Endothelial cell of umbilical vein (primary cell): Measurements from ENCODE around the gene TCF7. TPM values are rescaled to one million over a fixed set of nuclear protein-coding genes. Genes with fewer than 3 reads are reported as not detected.

ENCODE experiments used
- BruUV-seq: library from RNA; stranded (reverse); fragments of 400-500 nt; replicated peaks from 2 replicates; lab custom pipeline; 2021; lab: Mats Ljungman, UMichigan
- CTCF ChIA-PET: fragments of 300-600, 350-600 bp; sonication (Branson Sonifier 250); formaldehyde crosslinking; loops from one replicate; lab custom pipeline; 2021; ENCODE audit warnings: antibody characterized with exemption, inconsistent platforms; lab: Charles Lee
- POLR2A ChIA-PET: fragments of 300-600, 350-600 bp; sonication (Branson Sonifier 250); formaldehyde crosslinking; loops from one replicate; lab custom pipeline; 2021; ENCODE audit warnings: antibody characterized with exemption, inconsistent platforms; lab: Charles Lee
- DNase-seq: peaks from one replicate; pipeline ENCODE4 v3.0.0-alpha.2; 2011; ENCODE audit warnings: low read depth, low spot score
- FAIRE-seq: peaks from 2 replicates; lab custom pipeline; 2011; peaks lifted over from hg19 to GRCh38; lab: Jason Lieb, UNC
- H2AFZ ChIP-seq: 2 replicates; pipeline ENCODE4 v1.6.0; 2012; ENCODE audit warnings: low read depth, low read length, control low read depth, inconsistent platforms
- H3K27ac ChIP-seq: 2 replicates; pipeline ENCODE4 v1.5.1; 2011; ENCODE audit warnings: low read depth, mild to moderate bottlenecking, control low read depth, low read length, moderate library complexity; ENCODE audit not compliant: insufficient read depth
- H3K27me3 ChIP-seq, 2 experiments: 2 replicates each; pipeline versions ENCODE4 v1.6.0 to v1.6.1; 2011; ENCODE audit warnings: low read length in 2 of 2, mixed read lengths in 1 of 2; ENCODE audit not compliant: control insufficient read depth in 2 of 2, insufficient read depth in 2 of 2
- H3K36me3 ChIP-seq, 2 experiments: 2 replicates in 1 of 2; 3 replicates in 1 of 2; pipeline ENCODE4 v1.5.1; 2011; ENCODE audit warnings: low read length in 2 of 2, mild to moderate bottlenecking in 1 of 2, moderate library complexity in 1 of 2; ENCODE audit not compliant: control insufficient read depth in 2 of 2, insufficient read depth in 2 of 2; ENCODE audit errors: extremely low read depth in 1 of 2
- H3K4me1 ChIP-seq: 3 replicates; pipeline ENCODE4 v1.5.1; 2011; ENCODE audit warnings: mild to moderate bottlenecking, low read length; ENCODE audit not compliant: control insufficient read depth, insufficient read depth; ENCODE audit errors: extremely low read depth
- H3K4me2 ChIP-seq: 2 replicates; pipeline ENCODE4 v1.6.1; 2011; ENCODE audit warnings: low read length, control low read depth, mixed read lengths; ENCODE audit not compliant: insufficient read depth
- H3K4me3 ChIP-seq, 3 experiments: fragments of 200-600 bp in 1 of 3; sonication (generic), shearing (Covaris generic) in 1 of 3; replicated peaks in 1 of 3; 2 replicates each; pipeline ENCODE4 v1.5.1; 2011 to 2016; ENCODE audit warnings: control low read depth in 3 of 3, low read length in 3 of 3, mild to moderate bottlenecking in 2 of 3, inconsistent platforms in 1 of 3, low read depth in 1 of 3, moderate library complexity in 1 of 3; ENCODE audit not compliant: insufficient read depth in 1 of 3
- H3K79me2 ChIP-seq: 2 replicates; pipeline ENCODE4 v1.6.0; 2012; ENCODE audit warnings: low read length, inconsistent platforms; ENCODE audit not compliant: control insufficient read depth, insufficient read depth
- H3K9ac ChIP-seq: replicated peaks from 2 replicates; pipeline ENCODE3; 2011; ENCODE audit warnings: low read length, control low read depth; ENCODE audit not compliant: insufficient read depth; ENCODE audit errors: extremely low read depth
- H3K9me1 ChIP-seq: replicated peaks from 3 replicates; pipeline ENCODE4 v1.6.0; 2011; ENCODE audit warnings: mild to moderate bottlenecking, low read length; ENCODE audit not compliant: control insufficient read depth, insufficient read depth; ENCODE audit errors: extremely low read depth
- H3K9me3 ChIP-seq: replicated peaks from 2 replicates; pipeline ENCODE4 v1.5.1; 2012; ENCODE audit warnings: low read length, inconsistent platforms; ENCODE audit not compliant: control insufficient read depth, insufficient read depth
- H4K20me1 ChIP-seq: replicated peaks from 2 replicates; pipeline ENCODE3; 2011; ENCODE audit warnings: mild to moderate bottlenecking, low read length; ENCODE audit not compliant: control insufficient read depth, insufficient read depth; ENCODE audit errors: extremely low read depth
- EZH2 ChIP-seq: IDR thresholded peaks from 2 replicates; pipeline ENCODE4 v1.6.1; 2012; ENCODE audit warnings: borderline replicate concordance, low read depth, mild to moderate bottlenecking, moderate library complexity, low read length, inconsistent platforms; ENCODE audit not compliant: severe bottlenecking
- FOS ChIP-seq: IDR thresholded peaks from 2 replicates; pipeline ENCODE4 v1.6.1; 2011; ENCODE audit warnings: mild to moderate bottlenecking, low read length, moderate library complexity, borderline replicate concordance; ENCODE audit not compliant: insufficient read depth
- GATA2 ChIP-seq: IDR thresholded peaks from 2 replicates; pipeline ENCODE4 v1.7.0; 2011; ENCODE audit warnings: low read depth, mild to moderate bottlenecking, moderate library complexity, mixed read lengths, low read length; ENCODE audit not compliant: insufficient read length, insufficient read depth
- JUN ChIP-seq: IDR thresholded peaks from 2 replicates; pipeline ENCODE4 v1.6.1; 2011; ENCODE audit warnings: borderline replicate concordance, low read depth; ENCODE audit not compliant: insufficient read length, insufficient read depth
- MYC ChIP-seq: IDR thresholded peaks from one replicate; pipeline ENCODE4 v1.6.1; 2011; ENCODE audit warnings: mild to moderate bottlenecking, low read depth, low read length
- POLR2A ChIP-seq: IDR thresholded peaks from 2 replicates; pipeline ENCODE4 v1.6.1; 2012; ENCODE audit warnings: low read depth, mild to moderate bottlenecking, control low read depth, low read length
- POLR2AphosphoS5 ChIP-seq: IDR thresholded peaks from 2 replicates; pipeline ENCODE4 v1.6.1; 2012; ENCODE audit warnings: low read depth, mild to moderate bottlenecking, control low read depth, low read length, moderate library complexity; ENCODE audit not compliant: insufficient read depth
- dilution Hi-C: fragments of 300-500 bp; cut with MboI; formaldehyde crosslinking; loops from one replicate; pipeline ENCODE4 v1.15.0; 2019; ENCODE audit warnings: low sequenced_read_pairs; ENCODE audit not compliant: extremely low pct_ligation_motif_present
- intact Hi-C: fragments of 100-400 bp; cut with micrococcal nuclease; formaldehyde crosslinking; loops from one replicate; pipeline ENCODE4 v1.10.0; 2022
- polyA plus RNA-seq, 4 experiments: library from polyadenylated mRNA; depleted of rRNA in 3 of 4; stranded (reverse) in 3 of 4; unstranded in 1 of 4; fragments of >200 nt; gene quantifications; 2 replicates each; pipeline versions ENCODE4 v1.2.1 to v1.2.3, GENCODE V29; 2011 to 2012; ENCODE audit warnings: missing spikeins in 1 of 4
- total RNA-seq: library from RNA; stranded (reverse); gene quantifications from 2 replicates; pipeline ENCODE4 v1.2.3, GENCODE V29; 2021
- TF ChIP-seq, protein P1 (sequence below), 2 donors: IDR thresholded peaks; 1 replicate in 1 of 2; 2 replicates in 1 of 2; pipeline ENCODE4 v1.5.1; 2011; ENCODE audit warnings: low read length in 2 of 2, mild to moderate bottlenecking in 2 of 2, moderate library complexity in 2 of 2, control low read depth in 1 of 2, inconsistent platforms in 1 of 2, low read depth in 1 of 2; ENCODE audit not compliant: insufficient read depth in 1 of 2; ENCODE audit errors: extremely low read depth in 1 of 2
- TF ChIP-seq, protein P2 (sequence below): IDR thresholded peaks from 2 replicates; pipeline ENCODE4 v1.6.1; 2011; ENCODE audit not compliant: insufficient read depth, insufficient read length

Gene TCF7
- total and polyA plus RNA-seq, 2 donors (not counting 3 experiments of a cell fraction or from before 2014, with no cell fraction given) = 1.8 to 2.5 TPM

DNA sequence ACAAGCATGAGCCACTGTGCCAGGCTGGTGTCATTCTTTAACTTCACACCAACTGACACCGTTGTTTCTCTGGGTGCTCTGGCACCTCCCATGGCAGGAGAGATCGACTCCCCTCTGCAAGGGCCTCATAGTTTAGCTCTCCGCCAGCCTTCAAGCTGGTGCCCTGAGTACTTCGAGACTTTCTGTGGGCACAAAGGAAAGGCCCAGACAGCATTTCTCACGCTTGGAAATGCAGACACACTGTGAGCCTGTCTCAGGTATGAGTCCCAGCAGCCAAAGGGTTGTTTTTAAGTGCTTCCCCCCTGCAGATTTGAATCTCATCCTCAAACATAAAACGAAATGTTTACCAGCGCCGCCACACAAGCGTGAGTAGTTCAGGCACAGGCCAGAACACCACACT lies 11.1 kb upstream of the TCF7 start:
- Histone ChIP-seq H3K9me1 (no peaks in the 10 kb centered on the region), H3K9ac (no peak overlapping the region), H3K36me3 (no peaks in the 10 kb centered on the region), H3K4me3 (no peak overlapping the region), H3K4me2 (no peak overlapping the region), H3K9me3 (no peaks in the 10 kb centered on the region), H4K20me1 (no peaks in the 10 kb centered on the region), H3K27me3 (no peaks in the 10 kb centered on the region), H3K27ac (no peak overlapping the region), H3K4me1 (no peaks in the 10 kb centered on the region), H2AFZ (no peak overlapping the region), H3K79me2 (no peaks in the 10 kb centered on the region)
- TF ChIP-seq, protein P1, sequence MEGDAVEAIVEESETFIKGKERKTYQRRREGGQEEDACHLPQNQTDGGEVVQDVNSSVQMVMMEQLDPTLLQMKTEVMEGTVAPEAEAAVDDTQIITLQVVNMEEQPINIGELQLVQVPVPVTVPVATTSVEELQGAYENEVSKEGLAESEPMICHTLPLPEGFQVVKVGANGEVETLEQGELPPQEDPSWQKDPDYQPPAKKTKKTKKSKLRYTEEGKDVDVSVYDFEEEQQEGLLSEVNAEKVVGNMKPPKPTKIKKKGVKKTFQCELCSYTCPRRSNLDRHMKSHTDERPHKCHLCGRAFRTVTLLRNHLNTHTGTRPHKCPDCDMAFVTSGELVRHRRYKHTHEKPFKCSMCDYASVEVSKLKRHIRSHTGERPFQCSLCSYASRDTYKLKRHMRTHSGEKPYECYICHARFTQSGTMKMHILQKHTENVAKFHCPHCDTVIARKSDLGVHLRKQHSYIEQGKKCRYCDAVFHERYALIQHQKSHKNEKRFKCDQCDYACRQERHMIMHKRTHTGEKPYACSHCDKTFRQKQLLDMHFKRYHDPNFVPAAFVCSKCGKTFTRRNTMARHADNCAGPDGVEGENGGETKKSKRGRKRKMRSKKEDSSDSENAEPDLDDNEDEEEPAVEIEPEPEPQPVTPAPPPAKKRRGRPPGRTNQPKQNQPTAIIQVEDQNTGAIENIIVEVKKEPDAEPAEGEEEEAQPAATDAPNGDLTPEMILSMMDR (IDR thresholded peaks at IDR 0.05; ENCODE audit: extremely low read depth in 1 of 2, insufficient read depth in 1 of 2, low read depth in 1 of 2, low read length in 2 of 2) = no peak
- no peak for TF ChIP-seq POLR2AphosphoS5
- no peak for TF ChIP-seq EZH2
- TF ChIP-seq JUN = no peak
- TF ChIP-seq MYC = no peak
- no peak for TF ChIP-seq FOS
- TF ChIP-seq GATA2 = no peak
- TF ChIP-seq POLR2A = no peak
- TF ChIP-seq, protein P2, sequence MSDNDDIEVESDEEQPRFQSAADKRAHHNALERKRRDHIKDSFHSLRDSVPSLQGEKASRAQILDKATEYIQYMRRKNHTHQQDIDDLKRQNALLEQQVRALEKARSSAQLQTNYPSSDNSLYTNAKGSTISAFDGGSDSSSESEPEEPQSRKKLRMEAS = no peak
- dilution Hi-C loops (no loop called here), intact Hi-C loops (loop anchor here (2.0 kb wide), 1 partner anchor 65 kb away; no protein-coding TSS in a partner anchor)
- POLR2A ChIA-PET = no interaction called here
- no TSS peak for BruUV-seq
- FAIRE-seq (no peak), DNase-seq (no peak)
- CTCF ChIA-PET = interaction anchor here (4.9 to 6.7 kb wide), 2 partner anchors 38 to 185 kb away, joined by 24 to 132 read pairs; no protein-coding TSS in a partner anchor
